Hair follicle dermal papilla cell (primary cell): ENCODE measurements around the gene PDE9A. TPM values are rescaled to one million over a fixed set of nuclear protein-coding genes. Genes with fewer than 3 reads are reported as not detected.

ENCODE experiments used
- total RNA-seq: library from RNA; depleted of rRNA; stranded (reverse); fragments of >200 nt; gene quantifications from 2 replicates; pipeline ENCODE4 v1.2.3, GENCODE V29; 2012

Gene PDE9A
- 0.49 and 1.9 TPM in 2 replicates for total RNA-seq

GRCh38 chr21:42653231-42654061 lies at the start of gene PDE9A:
Gene PDE9A (plus strand): TSS chr21:42653621. CDS start chr21:42653815, 194 bp downstream.

Other genes starting within 250 kb of the PDE9A start
- gene UBASH3A, start 249.7 kb upstream of the PDE9A start, total RNA-seq: not detected in 2 replicates
- not detected in 2 replicates for gene RSPH1, start 157.4 kb upstream of the PDE9A start, total RNA-seq
- gene SLC37A1, start 139.8 kb upstream of the PDE9A start, total RNA-seq: 0.36 and 0.65 TPM in 2 replicates
- 11.2 and 14.8 TPM in 2 replicates for gene WDR4, start 225.9 kb downstream of the PDE9A start, total RNA-seq
- 57.3 and 73.3 TPM in 2 replicates for gene NDUFV3, start 239.7 kb downstream of the PDE9A start, total RNA-seq